ENCODE results near the gene FKBP8. TPM values are rescaled to one million over a fixed set of nuclear protein-coding genes. Genes with fewer than 3 reads are reported as not detected.

The FKBP8 gene
- total and polyA plus RNA-seq, 7 donors = 200 to 456 (median 366) TPM

DNA sequence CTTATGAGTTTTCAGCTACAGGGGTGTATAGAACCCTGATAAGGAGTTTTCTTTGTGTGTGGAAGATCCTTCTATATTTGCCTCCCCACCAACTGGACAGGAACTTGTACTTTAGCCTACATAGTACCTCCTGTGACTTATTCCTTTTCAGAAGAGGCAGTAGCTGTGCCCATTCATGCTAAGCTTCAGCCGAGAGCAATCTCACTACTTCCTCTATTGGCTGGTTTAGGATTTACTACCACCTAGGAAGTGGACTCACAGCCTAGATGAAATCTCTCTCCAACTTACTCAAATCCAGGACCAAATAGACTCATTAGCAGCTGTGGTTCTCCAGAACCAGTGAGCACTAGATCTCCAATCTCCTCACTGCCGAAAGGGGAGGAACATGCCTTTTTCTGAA is 42.9 kb upstream of the FKBP8 start:
- Histone ChIP-seq H3K27me3 (no peaks in the 10 kb centered on the region), H3K4me3 (no peak overlapping the region), H3K9me3 (no peaks in the 10 kb centered on the region), H3K36me3 (peaks cover 0 to 9% (median 3%) of the 10 kb centered on the region in 4 donors), H3K4me1 (peaks cover 0 to 30% (median 23%) of the 10 kb centered on the region in 4 donors), H3K27ac (no peak overlapping the region)
- intact Hi-C loops (cut with DNase I) = loop anchor here (5.0 kb wide), 3 partner anchors 96 to 246 kb away; partner anchors contain the start of genes CRTC1 and UPF1
- 49 to 59% methylated on average over 2 of the region's 2 CpGs for WGBS, 2 donors
- no peak for TF ChIP-seq EP300 (IDR thresholded peaks at IDR 0.05)
- no peak for TF ChIP-seq POLR2A (IDR thresholded peaks at IDR 0.05)
- no peak for TF ChIP-seq POLR2AphosphoS5 (IDR thresholded peaks at IDR 0.05)
- TF ChIP-seq, protein P1, sequence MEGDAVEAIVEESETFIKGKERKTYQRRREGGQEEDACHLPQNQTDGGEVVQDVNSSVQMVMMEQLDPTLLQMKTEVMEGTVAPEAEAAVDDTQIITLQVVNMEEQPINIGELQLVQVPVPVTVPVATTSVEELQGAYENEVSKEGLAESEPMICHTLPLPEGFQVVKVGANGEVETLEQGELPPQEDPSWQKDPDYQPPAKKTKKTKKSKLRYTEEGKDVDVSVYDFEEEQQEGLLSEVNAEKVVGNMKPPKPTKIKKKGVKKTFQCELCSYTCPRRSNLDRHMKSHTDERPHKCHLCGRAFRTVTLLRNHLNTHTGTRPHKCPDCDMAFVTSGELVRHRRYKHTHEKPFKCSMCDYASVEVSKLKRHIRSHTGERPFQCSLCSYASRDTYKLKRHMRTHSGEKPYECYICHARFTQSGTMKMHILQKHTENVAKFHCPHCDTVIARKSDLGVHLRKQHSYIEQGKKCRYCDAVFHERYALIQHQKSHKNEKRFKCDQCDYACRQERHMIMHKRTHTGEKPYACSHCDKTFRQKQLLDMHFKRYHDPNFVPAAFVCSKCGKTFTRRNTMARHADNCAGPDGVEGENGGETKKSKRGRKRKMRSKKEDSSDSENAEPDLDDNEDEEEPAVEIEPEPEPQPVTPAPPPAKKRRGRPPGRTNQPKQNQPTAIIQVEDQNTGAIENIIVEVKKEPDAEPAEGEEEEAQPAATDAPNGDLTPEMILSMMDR (IDR thresholded peaks at IDR 0.05) = no peak
- no peak for DNase-seq

DNA sequence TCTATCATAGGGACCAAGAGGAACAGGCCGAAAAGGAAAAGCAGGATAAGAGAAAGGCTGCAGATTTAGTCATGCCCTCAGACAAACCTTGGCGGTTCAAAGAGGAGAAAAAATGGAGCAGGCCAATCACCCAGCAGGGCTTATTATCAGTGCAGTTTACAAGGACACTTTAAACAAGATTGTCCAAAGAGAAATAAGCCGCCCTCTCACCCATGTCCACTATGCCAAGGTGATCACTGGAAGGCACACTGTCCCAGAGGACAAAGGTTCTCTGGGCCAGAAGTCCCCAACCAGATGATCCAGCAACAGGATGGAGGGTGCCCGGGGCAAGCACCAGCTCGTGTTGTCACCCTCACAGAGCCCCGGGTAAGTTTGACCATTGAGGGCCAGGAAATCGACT is 36.9 kb upstream of the FKBP8 start:
- H3K4me1 ChIP-seq = no peaks in the 10 kb centered on the region
- H3K27ac ChIP-seq = no peak overlapping the region
- H3K36me3 ChIP-seq = peaks cover 1 to 28% (median 13%) of the 10 kb centered on the region in 4 donors
- DNase-seq = no peak
- H3K4me3 ChIP-seq = no peak overlapping the region
- no peaks in the 10 kb centered on the region for H3K9me3 ChIP-seq
- 66 to 75% methylated on average over 7 of the region's 7 CpGs for WGBS, 2 donors
- no peaks in the 10 kb centered on the region for H3K27me3 ChIP-seq
- no peak for TF ChIP-seq POLR2AphosphoS5 (IDR thresholded peaks at IDR 0.05)
- intact Hi-C loops (cut with DNase I) = no loop called here

DNA sequence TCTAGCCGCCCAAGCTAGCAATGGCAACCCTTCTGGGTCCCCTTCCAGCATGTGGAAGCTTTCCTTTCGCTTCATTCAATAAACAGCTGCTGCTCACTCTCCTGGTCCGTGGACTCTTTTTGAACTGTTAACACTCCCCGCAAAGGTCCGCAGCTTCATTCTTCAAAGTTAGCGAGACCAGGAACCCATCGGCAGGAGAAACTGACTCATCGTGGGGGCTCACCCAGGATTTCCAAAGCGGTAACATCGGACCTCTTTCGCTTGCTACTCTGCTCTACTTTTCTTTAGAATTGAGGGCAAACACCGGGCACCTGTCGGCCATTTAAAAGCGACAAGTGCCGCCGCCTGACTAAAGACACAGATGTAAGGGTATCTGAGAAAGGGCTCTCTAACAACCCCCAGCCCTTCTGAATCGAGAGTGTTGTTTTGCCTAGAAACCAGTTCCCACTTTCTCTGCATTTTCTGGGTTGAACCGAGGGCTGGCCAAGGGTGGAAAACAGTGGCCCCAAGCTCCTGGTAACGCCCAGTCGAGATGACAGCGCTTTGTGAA is 34.1 kb upstream of the FKBP8 start:
- DNase-seq = no peak
- WGBS, 2 donors = 91 to 92% methylated on average over 21 of the region's 21 CpGs
- Histone ChIP-seq H3K27me3 (no peaks in the 10 kb centered on the region), H3K4me1 (peaks cover 0 to 14% (median 13%) of the 10 kb centered on the region in 4 donors), H3K27ac (no peak overlapping the region), H3K4me3 (no peak overlapping the region), H3K36me3 (peaks cover 19 to 51% (median 33%) of the 10 kb centered on the region in 4 donors), H3K9me3 (no peaks in the 10 kb centered on the region)
- intact Hi-C loops (cut with DNase I) = no loop called here
- no peak for TF ChIP-seq POLR2AphosphoS5 (IDR thresholded peaks at IDR 0.05)
- TF ChIP-seq, protein P1 (IDR thresholded peaks at IDR 0.05) = no peak
- no peak for TF ChIP-seq POLR2A (IDR thresholded peaks at IDR 0.05)
- TF ChIP-seq EP300 (IDR thresholded peaks at IDR 0.05) = no peak

DNA sequence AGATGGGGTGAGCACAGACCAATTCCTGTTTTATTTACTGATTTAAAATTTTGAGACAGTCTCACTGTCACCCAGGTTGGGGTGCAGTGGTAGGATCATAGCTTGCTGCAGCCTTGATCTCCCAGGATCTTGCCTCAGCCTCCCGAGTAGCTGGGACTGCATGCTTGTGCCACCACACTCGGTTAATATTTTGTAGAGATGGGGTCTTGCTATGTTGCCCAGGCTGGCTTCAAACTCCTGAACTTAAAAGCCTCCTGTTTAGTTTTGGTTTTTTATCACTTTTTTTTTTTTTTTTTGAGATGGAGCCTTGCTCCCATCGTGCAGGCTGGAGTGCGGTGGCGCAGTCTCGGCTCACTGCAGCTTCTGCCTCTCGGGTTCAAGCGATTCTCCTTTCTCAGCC is 33.0 kb upstream of the FKBP8 start:
- H3K27me3 ChIP-seq = no peaks in the 10 kb centered on the region
- H3K36me3 ChIP-seq = peaks cover 19 to 51% (median 33%) of the 10 kb centered on the region in 4 donors
- no peak overlapping the region for H3K27ac ChIP-seq
- no peaks in the 10 kb centered on the region for H3K9me3 ChIP-seq
- H3K4me3 ChIP-seq = no peak overlapping the region
- 85 to 87% methylated on average over 8 of the region's 8 CpGs for WGBS, 2 donors
- no peak for TF ChIP-seq EP300 (IDR thresholded peaks at IDR 0.05)
- no peak for TF ChIP-seq POLR2AphosphoS5 (IDR thresholded peaks at IDR 0.05)
- TF ChIP-seq, protein P1 (IDR thresholded peaks at IDR 0.05) = no peak
- TF ChIP-seq POLR2A (IDR thresholded peaks at IDR 0.05) = no peak
- H3K4me1 ChIP-seq = peaks cover 0 to 18% (median 17%) of the 10 kb centered on the region in 4 donors
- DNase-seq = no peak
- intact Hi-C loops (cut with DNase I) = no loop called here

DNA sequence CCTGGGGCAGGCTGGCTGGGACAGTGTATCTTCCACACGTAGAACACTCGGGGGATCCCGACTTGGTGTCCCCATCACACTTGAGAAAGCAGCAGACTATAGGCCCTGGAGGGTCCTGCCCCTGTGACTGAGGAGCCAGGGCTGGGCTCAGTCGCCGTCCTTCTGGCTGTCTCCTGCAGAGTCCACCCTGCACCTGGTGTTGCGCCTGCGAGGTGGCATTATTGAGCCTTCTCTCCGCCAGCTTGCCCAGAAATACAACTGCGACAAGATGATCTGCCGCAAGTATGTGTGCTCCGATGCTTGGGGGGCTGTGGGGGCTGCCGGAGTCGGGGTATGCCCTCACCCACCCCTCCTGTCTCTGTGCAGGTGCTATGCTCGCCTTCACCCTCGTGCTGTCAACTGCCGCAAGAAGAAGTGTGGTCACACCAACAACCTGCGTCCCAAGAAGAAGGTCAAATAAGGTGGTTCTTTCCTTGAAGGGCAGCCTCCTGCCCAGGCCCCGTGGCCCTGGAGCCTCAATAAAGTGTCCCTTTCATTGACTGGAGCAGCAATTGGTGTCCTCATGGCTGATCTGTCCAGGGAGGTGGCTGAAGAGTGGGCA is 31.4 kb upstream of the FKBP8 start:
- intact Hi-C loops (cut with DNase I) = loop anchor here (5.0 kb wide), 2 partner anchors 52 to 122 kb away; partner anchors contain the start of gene ELL

More for the DNA sequence above, 31.4 kb upstream of the FKBP8 start:
- Histone ChIP-seq H3K36me3 (peaks cover 19 to 51% (median 33%) of the 10 kb centered on the region in 4 donors), H3K27ac (no peak overlapping the region), H3K27me3 (no peaks in the 10 kb centered on the region), H3K4me1 (peaks cover 0 to 25% (median 22%) of the 10 kb centered on the region in 4 donors), H3K9me3 (no peaks in the 10 kb centered on the region), H3K4me3 (no peak overlapping the region)
- TF ChIP-seq POLR2A (IDR thresholded peaks at IDR 0.05) (no peak), POLR2AphosphoS5 (IDR thresholded peaks at IDR 0.05) (no peak), EP300 (IDR thresholded peaks at IDR 0.05) (no peak)
- TF ChIP-seq, protein P1 (IDR thresholded peaks at IDR 0.05) = no peak
- 93 to 97% methylated on average over 18 of the region's 18 CpGs for WGBS, 2 donors
- no peak for DNase-seq

All from sigmoid colon (tissue), 7 donors.